ENCODE results near the gene VPS26A.

Gene VPS26A

DNA sequence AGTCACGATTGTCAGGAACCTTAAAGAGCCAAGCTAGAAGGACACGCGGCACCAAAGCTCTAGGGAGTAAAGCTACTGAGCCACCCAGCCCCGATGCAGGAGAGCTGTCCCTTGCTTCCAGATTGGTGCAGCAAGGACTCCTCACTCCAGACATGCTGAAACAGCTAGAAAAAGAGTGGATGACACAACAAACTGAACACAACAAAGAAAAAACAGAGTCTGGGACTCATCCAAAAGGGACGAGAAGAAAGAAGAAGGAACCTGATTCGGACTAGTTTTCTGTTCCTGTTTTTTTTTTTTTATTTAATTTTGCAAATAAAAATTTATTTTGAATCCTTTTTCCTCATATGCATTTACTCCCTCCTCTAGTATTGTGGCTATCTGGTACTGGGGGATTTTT lies 84.8 kb downstream of the VPS26A start:
- DNase-seq (ENCODE audit: extremely low read depth, low read depth): no peak
- TF ChIP-seq, protein P1, sequence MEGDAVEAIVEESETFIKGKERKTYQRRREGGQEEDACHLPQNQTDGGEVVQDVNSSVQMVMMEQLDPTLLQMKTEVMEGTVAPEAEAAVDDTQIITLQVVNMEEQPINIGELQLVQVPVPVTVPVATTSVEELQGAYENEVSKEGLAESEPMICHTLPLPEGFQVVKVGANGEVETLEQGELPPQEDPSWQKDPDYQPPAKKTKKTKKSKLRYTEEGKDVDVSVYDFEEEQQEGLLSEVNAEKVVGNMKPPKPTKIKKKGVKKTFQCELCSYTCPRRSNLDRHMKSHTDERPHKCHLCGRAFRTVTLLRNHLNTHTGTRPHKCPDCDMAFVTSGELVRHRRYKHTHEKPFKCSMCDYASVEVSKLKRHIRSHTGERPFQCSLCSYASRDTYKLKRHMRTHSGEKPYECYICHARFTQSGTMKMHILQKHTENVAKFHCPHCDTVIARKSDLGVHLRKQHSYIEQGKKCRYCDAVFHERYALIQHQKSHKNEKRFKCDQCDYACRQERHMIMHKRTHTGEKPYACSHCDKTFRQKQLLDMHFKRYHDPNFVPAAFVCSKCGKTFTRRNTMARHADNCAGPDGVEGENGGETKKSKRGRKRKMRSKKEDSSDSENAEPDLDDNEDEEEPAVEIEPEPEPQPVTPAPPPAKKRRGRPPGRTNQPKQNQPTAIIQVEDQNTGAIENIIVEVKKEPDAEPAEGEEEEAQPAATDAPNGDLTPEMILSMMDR (IDR thresholded peaks at IDR 0.05; ENCODE audit: low read depth, low read length, missing control alignments): no peak
- H3K4me3 ChIP-seq (replicated peaks; ENCODE audit: low read depth, low read length): no peak overlapping the region

DNA sequence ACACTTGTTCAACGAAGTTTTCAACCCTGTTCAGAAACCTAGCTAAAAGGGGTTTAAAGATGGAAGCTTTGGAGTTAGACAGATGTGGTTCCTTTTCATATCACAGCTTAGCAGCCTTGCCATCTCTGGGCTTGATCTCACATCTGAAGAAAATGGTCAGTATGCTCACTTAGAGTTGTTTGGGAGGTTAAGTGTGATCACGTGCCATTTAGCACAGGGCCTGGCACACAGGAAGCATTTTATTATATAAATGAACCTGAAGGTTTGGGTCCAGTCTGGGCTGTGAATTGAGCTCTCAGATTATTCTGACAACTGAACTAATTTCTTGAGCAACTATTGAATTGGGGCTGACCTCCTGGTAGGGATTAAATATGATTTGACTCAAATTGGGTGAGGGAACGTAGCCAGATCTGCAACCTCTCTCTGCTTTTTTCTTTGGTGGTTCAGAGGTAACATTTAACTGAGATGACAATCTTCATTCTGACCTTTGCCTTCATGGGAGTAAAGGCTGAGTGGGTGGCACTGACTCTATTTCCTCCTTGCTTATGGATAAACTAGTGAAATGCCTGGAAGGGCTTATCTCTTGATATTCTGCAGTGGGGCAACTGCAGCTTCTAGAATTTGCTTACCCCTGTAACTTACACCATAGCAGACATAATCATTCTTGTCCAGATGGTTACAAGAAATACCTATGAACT lies 86.0 kb downstream of the VPS26A start:
- no peak overlapping the region for H3K4me3 ChIP-seq (replicated peaks; ENCODE audit: low read depth, low read length)
- TF ChIP-seq, protein P1 (IDR thresholded peaks at IDR 0.05; ENCODE audit: low read depth, low read length, missing control alignments): no peak
- no peak for DNase-seq (ENCODE audit: extremely low read depth, low read depth)

DNA sequence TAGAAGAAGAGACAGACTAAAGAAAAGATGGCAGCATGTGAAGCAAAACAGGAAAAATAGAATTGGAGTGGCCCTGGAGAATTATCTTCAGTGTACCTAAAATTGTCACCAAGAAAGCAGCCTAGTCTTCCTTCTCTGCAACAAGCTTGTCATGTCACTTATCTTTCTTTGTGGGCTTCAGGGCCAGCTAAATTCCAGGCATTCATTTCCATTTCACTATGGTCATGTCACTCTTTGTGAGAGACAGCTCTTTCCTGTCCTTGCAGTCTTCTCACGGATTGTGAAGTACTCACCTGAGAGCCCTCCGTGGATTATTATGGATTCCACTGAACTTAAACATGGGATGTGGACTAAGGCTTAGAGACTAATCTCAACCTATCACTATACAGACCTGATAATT lies 87.1 kb downstream of the VPS26A start:
- no peak for DNase-seq (ENCODE audit: extremely low read depth, low read depth)
- TF ChIP-seq, protein P1 (IDR thresholded peaks at IDR 0.05; ENCODE audit: low read depth, low read length, missing control alignments): no peak
- no peak overlapping the region for H3K4me3 ChIP-seq (replicated peaks; ENCODE audit: low read depth, low read length)

DNA sequence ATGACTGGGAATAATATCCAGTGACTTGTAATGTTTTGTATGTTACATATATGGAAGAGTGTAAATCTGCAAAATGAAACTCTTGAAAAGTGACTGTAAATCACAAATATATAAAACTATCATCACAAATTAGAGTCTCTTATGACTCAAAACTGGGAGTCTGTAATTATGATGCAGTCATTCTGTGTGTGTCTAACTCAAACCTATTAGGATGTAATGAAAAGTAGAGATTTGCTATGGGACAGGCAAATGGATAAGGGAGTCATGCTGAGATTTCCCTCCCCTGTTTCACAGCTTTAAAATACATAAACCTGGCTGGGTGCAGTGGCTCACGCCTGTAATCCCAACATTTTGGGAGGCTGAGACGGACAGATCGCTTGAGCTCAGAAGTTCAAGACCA lies 87.5 kb downstream of the VPS26A start:
- H3K4me3 ChIP-seq (replicated peaks; ENCODE audit: low read depth, low read length): no peak overlapping the region
- DNase-seq (ENCODE audit: extremely low read depth, low read depth): no peak
- TF ChIP-seq, protein P1 (IDR thresholded peaks at IDR 0.05; ENCODE audit: low read depth, low read length, missing control alignments): no peak

GRCh38 chr10:69213591-69214311 lies 89.8 kb downstream of the VPS26A start:
- TF ChIP-seq, protein P1 (IDR thresholded peaks at IDR 0.05; ENCODE audit: low read depth, low read length, missing control alignments): no peak
- no peak overlapping the region for H3K4me3 ChIP-seq (replicated peaks; ENCODE audit: low read depth, low read length)
- no peak for DNase-seq (ENCODE audit: extremely low read depth, low read depth)

DNA sequence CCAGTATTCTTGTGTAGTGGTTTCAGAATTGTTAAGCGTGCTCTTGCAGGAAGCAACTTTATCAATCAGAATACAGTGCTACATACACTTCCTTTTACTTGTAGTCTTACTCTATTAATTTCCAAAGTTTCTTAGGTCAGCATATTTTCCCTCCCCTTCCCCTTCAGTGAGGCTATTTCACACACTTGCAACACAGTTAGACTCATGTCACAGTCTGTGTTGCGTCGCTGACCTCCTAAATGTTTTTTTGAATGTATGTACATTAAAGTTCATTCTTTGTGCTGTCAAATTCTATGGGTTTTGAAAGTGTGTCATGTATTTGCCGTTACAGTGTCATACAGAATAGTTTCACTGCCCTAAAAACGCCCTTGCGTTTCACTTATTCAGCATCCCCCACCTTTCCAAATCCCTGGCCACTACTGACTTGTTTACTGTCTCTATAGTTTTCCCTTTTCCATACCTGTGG lies 90.7 kb downstream of the VPS26A start:
- no peak for DNase-seq (ENCODE audit: extremely low read depth, low read depth)
- TF ChIP-seq, protein P1 (IDR thresholded peaks at IDR 0.05; ENCODE audit: low read depth, low read length, missing control alignments): no peak
- H3K4me3 ChIP-seq (replicated peaks; ENCODE audit: low read depth, low read length): no peak overlapping the region

All from HFF-Myc (cell line).